Adipocyte (in vitro differentiated cells): ENCODE measurements around the gene MAP2K5.

Experiments
- DNase-seq: peaks from one replicate; pipeline ENCODE4 v3.0.0-alpha.2; 2015; ENCODE audit warnings: low read depth
- H3K27me3 ChIP-seq: replicated peaks from 2 replicates; pipeline ENCODE4 v1.7.0; 2013; ENCODE audit warnings: mild to moderate bottlenecking, low read length, moderate library complexity; ENCODE audit not compliant: control insufficient read depth, insufficient read depth
- H3K36me3 ChIP-seq: 2 replicates; pipeline ENCODE4 v1.7.0; 2013; ENCODE audit warnings: low read length, mild to moderate bottlenecking, moderate library complexity; ENCODE audit not compliant: control insufficient read depth, insufficient read depth, severe bottlenecking
- H3K4me1 ChIP-seq: 2 replicates; pipeline ENCODE4 v1.7.0; 2013; ENCODE audit warnings: mild to moderate bottlenecking, low read length, moderate library complexity; ENCODE audit not compliant: control insufficient read depth, insufficient read depth
- H3K4me3 ChIP-seq: 2 replicates; pipeline ENCODE4 v1.7.0; 2013; ENCODE audit warnings: mild to moderate bottlenecking, low read length, moderate library complexity
- H3K9ac ChIP-seq: 2 replicates; pipeline ENCODE4 v1.7.0; 2013; ENCODE audit warnings: mild to moderate bottlenecking, low read length, moderate library complexity
- H3K9me3 ChIP-seq: 2 replicates; pipeline ENCODE4 v1.7.0; 2013; ENCODE audit warnings: mild to moderate bottlenecking, low read length, moderate library complexity; ENCODE audit not compliant: control insufficient read depth

Gene MAP2K5

DNA sequence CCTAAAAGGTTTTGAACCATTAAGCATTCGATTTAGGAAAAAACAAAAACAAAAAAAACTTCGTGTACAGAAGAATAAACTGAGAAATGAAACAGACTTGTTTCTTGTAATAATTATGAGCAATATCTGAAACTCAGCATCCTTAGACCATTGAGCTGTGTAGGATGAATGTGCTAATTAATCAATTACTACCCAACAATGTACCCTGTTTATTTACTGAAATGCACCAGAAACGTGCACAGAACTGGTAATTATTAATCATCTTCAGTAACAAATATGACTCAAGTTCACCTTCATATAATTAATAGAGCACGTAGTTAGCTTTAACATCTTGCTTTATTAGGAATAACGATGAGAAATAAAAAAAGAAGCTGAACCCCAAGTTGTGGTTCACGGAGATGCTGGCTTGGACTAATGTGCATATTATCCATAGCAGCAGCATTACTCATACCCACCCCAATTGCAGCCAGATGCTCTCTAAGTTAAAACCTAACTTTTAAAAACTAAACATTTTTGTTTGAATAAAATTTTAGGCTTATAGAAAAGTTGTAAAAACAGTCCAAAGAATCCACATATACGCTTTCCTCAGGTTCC lies 31.8 kb upstream of the MAP2K5 start:
- Histone ChIP-seq H3K9ac (peak overlapping the region; percentile 85), H3K4me3 (peak overlapping the region; percentile 48), H3K9me3 (no peaks in the 10 kb centered on the region), H3K4me1 (peaks cover 74% of the 10 kb centered on the region), H3K27me3 (no peaks in the 10 kb centered on the region), H3K36me3 (peaks cover 52% of the 10 kb centered on the region)
- DNase-seq = peak; percentile 74

DNA sequence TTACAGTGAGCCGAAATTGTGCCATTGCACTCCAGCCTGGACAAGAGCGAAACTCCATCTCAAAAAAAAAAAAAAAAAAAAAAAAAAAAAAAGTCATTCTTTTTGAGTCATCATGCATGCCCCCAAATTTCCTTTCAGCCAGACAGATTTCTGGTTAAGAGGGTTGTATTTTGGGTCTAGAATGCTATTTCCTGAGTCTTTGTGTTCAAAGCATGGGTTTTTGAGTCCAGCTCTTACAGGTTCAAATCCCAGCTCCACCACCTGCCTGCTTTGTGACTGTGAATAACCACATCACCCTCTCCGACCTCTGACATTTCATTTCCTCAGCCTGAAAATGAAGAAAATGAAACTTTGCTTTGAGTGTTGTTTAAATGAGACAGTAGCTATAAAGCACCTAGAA lies 30.9 kb upstream of the MAP2K5 start:
- peak overlapping the region; percentile 85 for H3K9ac ChIP-seq
- H3K27me3 ChIP-seq = no peaks in the 10 kb centered on the region
- DNase-seq = no peak
- H3K36me3 ChIP-seq = peaks cover 58% of the 10 kb centered on the region
- H3K4me3 ChIP-seq = no peak overlapping the region
- H3K4me1 ChIP-seq = peaks cover 65% of the 10 kb centered on the region
- H3K9me3 ChIP-seq = no peaks in the 10 kb centered on the region

DNA sequence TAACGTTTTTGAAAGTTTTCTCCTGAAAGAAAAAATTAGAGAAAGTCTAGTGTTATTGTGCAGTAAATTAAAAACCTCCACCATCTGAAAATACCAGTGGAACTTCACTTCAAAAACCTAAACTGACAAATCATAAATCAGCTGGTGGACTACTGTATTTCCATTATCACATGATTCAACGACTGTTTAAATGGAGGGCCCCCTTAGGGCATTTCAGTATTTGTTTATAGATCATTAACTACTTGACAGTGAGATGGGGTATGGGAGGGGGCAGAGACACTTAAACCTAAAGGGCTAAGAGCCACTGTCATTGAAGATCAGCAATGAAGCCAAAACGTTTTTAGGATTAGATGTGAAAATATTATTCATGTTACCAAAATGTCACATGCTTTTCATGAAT lies 30.4 kb upstream of the MAP2K5 start:
- no peak for DNase-seq
- peak overlapping the region; percentile 85 for H3K9ac ChIP-seq
- no peaks in the 10 kb centered on the region for H3K9me3 ChIP-seq
- H3K27me3 ChIP-seq = no peaks in the 10 kb centered on the region
- H3K4me1 ChIP-seq = peaks cover 60% of the 10 kb centered on the region
- H3K36me3 ChIP-seq = peaks cover 64% of the 10 kb centered on the region
- no peak overlapping the region for H3K4me3 ChIP-seq

DNA sequence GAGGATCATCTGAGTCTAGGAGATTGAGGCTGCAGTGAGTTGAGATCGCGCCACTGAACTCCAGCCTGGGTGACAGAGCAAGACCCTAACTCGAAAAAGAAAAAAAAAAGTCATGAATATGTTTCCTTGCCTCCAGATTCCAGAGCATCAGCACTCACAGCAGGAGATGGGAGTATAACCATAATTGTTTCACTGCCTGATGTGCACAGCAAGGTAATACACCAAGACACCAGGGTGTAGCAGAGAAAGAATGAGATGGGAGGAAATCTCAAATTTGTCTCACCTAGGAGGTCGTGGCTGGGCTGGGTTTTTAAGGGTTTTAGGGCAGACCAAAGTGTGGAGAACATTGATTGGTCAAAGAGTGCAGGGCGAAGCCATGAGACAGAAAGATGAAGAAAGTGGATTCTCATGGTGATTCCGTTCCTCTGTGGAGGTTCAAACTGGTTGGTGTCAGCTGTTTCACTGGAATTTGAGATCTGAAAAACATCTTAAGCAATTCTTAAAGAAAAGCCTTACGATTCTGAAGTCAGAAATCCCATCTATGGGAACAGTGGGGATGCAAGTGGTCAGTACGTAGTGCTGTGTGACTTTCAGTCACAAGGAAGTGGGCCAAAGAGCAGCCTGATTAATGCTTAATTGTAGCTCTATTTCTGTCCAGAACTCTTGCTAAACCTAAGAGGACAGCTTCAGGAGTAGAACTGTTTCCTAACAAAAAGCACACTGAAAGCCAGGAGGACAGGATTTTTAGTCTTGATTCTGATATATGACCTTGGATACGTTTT lies 29.4 kb upstream of the MAP2K5 start:
- Histone ChIP-seq H3K4me3 (peak overlapping the region; percentile 36), H3K9ac (peak overlapping the region; percentile 81)

DNA sequence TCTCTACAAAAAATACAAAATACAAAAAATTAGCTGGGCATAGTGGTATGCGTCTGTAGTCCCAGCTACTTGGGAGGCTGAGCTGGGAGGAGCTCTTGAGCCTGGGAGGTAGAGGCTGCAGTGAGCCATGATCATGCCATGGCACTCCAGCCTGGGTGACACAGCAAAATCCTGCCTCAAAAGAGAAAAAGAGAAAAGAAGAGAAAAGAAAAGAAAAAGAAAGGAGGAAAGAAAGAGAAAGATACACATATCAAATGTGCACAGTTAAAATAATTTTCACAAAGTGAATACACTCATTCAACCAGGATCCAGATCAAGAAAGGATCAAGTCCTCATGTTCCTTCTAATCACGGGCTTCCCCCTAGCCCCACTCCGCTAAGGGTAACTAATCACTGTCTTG lies 27.4 kb upstream of the MAP2K5 start:
- Histone ChIP-seq H3K27me3 (no peaks in the 10 kb centered on the region), H3K4me3 (no peak overlapping the region), H3K4me1 (peaks cover 48% of the 10 kb centered on the region), H3K36me3 (peaks cover 55% of the 10 kb centered on the region), H3K9me3 (no peaks in the 10 kb centered on the region), H3K9ac (no peak overlapping the region)
- DNase-seq = no peak

More for the DNA sequence above, 29.4 kb upstream of the MAP2K5 start:
- H3K9me3 ChIP-seq = no peaks in the 10 kb centered on the region
- H3K27me3 ChIP-seq = no peaks in the 10 kb centered on the region
- H3K36me3 ChIP-seq = peaks cover 67% of the 10 kb centered on the region
- DNase-seq = no peak
- peaks cover 52% of the 10 kb centered on the region for H3K4me1 ChIP-seq

DNA sequence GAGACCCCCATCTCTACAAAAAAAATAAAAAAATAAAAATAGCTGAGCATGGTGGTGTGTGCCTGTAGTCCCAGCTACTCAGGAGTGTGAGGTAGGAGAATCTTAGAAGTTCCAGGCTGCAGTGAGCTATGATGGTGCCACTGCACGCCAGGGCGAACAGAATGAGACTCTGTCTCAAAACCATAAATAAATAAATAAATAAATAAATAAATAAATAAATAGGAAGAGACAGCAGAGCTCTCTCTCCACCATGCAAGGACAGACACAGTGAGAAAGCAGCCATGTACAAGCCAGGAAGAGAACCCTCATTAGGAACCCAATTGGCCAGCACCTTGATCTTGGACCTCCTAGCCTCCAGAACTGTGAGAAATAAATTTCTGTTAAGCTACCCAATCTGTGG lies 26.9 kb upstream of the MAP2K5 start:
- Histone ChIP-seq H3K4me1 (peaks cover 48% of the 10 kb centered on the region), H3K4me3 (no peak overlapping the region), H3K36me3 (peaks cover 52% of the 10 kb centered on the region), H3K9ac (no peak overlapping the region), H3K27me3 (no peaks in the 10 kb centered on the region), H3K9me3 (no peaks in the 10 kb centered on the region)
- DNase-seq = no peak

DNA sequence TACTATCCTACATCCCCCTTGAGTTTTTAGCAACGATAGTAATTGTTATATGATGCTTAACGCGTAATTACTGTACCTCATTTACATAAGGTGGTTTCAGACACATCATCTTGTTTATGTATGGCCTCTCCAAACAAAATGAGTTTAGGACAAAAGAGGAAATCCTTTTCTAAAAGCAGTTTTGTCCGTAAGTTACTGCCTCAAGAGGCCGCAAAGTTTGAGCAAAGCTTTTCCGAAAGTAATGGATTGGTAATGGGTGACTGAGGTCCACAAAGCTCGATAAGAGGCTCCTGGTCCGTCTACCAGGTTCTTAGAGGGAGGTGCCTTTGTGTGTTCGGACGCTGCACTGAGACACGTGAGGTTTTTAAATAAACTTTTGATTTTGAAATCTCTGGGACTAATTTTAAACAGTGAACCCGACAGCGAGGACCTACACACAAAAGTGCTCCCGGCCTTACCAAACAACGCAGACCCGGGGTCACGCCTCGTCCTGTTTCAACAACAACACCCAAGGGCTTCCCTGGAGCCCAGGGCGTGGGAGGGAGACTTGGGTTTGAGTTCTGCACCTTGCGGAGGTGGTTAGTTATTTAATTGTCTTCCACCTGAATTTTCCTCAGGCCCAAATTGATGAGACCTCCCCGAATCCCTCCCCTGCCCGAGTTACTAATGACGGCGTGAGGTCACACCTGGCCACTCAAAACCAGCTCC lies 22.0 kb upstream of the MAP2K5 start:
- H3K27me3 ChIP-seq = no peaks in the 10 kb centered on the region
- peaks cover 20% of the 10 kb centered on the region for H3K36me3 ChIP-seq
- peak overlapping the region; percentile 89 for H3K4me3 ChIP-seq
- peak overlapping the region; percentile 100 for H3K9ac ChIP-seq
- peaks cover 34% of the 10 kb centered on the region for H3K4me1 ChIP-seq
- DNase-seq = peak; percentile 54
- H3K9me3 ChIP-seq = no peaks in the 10 kb centered on the region

DNA sequence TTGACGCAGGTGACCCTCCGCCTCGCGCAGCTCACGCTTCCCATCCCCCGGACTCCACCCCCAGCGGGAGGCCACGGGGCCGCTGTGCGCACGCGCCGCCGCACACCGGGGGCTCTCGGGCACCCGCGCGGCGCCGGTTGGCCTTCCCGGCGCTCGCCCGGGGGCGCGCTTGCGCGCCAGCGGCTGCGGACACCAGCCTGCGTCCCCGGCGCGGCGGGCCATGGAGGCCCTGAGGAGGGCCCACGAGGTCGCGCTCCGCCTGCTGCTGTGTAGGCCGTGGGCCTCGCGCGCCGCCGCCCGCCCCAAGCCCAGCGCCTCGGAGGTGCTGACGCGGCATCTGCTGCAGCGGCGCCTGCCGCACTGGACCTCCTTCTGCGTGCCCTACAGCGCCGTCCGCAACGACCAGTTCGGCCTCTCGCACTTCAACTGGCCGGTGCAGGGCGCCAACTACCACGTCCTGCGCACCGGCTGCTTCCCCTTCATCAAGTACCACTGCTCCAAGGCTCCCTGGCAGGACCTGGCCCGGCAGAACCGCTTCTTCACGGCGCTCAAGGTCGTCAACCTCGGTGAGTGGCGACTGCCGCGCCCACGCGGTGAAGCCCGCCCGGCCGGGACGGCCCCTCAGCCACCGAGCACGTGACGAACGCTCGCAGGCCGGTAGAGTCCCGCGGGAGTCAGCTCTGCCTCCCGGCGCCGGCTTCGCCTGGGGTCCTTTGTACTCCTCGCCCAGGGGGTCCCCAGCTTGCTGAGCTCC lies 21.3 kb upstream of the MAP2K5 start, which contains the start of gene C15orf61:
Gene C15orf61, plus strand, starts transcription at position 103 of the 754 bp plus-strand sequence. Its CDS starts 118 bp downstream, at position 221.
- peak within 1 kb of the TSS; percentile 89 for H3K4me3 ChIP-seq
- peak within 1 kb of the TSS; percentile 100 for H3K9ac ChIP-seq
- no peaks in the 10 kb centered on the region for H3K27me3 ChIP-seq
- DNase-seq = peak; percentile 92
- H3K36me3 ChIP-seq = peaks cover 19% of the 10 kb centered on the region
- no peaks in the 10 kb centered on the region for H3K9me3 ChIP-seq
- H3K4me1 ChIP-seq = peaks cover 34% of the 10 kb centered on the region

DNA sequence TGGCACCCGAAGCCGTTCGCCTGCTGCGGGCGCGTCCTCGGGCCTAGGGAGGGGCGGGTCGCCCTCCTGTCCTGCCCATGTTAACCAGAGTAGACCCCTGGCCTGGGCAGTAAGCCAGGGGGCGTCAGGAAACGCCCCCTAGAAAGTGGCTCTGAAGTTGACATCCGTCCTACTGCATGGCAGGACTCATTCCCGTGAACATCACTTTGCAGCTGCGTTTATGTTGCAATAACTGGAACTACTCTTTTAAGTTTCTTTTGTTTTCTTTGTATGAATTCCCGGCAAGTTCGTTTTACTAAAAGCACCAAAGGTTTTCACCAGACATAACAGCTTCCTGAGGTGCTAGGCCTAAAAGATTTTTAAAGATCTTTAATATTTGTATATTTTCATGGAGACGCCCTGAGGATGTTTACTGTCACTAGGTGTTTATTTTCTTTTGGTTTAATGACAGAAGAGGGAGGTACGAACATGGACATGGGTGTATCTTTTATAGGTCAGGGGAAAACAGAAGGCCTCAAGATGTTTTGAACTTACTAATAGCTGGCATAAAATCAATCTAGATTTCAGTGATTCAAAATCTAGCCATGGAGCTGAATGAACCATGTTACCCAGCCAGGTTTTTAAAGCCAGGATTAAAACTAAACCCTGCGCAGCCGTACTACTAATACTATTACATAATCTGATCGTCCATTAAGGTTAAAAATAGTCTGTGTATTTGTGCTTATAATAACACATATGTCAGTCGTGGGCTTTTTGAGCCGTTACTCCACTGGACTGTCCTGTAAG lies 20.5 kb upstream of the MAP2K5 start:
- Histone ChIP-seq H3K27me3 (no peaks in the 10 kb centered on the region), H3K4me3 (peak overlapping the region; percentile 89), H3K4me1 (peaks cover 34% of the 10 kb centered on the region), H3K9me3 (no peaks in the 10 kb centered on the region), H3K9ac (peak overlapping the region; percentile 100), H3K36me3 (peaks cover 22% of the 10 kb centered on the region)
- peak; percentile 72 for DNase-seq

DNA sequence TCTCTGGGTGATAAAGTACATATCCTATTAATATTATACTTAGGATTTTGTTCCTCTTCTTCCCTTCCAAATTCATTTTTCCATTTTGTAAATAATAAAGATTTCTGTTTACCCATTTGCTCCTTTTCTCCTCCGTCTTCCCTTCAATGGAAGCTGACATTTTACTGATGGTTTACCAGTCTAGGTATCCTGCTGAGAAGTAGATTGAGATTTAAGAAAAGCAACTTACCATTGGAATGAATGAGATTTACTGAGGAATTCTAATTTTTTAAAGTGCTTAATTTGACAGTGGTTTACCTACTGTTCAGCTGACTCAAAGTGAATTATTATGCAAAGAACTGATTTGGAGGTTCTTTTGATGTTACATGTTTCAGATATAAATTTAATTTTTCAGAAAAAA lies 19.2 kb upstream of the MAP2K5 start:
- peaks cover 30% of the 10 kb centered on the region for H3K36me3 ChIP-seq
- peaks cover 34% of the 10 kb centered on the region for H3K4me1 ChIP-seq
- H3K4me3 ChIP-seq = peak overlapping the region; percentile 89
- DNase-seq = no peak
- H3K9me3 ChIP-seq = no peaks in the 10 kb centered on the region
- peak overlapping the region; percentile 100 for H3K9ac ChIP-seq
- no peaks in the 10 kb centered on the region for H3K27me3 ChIP-seq
